ENCODE data around the gene METTL22.
A peak's percentile ranks its signal among the peaks of the same experiment; 100 is the strongest.

Gene METTL22

DNA sequence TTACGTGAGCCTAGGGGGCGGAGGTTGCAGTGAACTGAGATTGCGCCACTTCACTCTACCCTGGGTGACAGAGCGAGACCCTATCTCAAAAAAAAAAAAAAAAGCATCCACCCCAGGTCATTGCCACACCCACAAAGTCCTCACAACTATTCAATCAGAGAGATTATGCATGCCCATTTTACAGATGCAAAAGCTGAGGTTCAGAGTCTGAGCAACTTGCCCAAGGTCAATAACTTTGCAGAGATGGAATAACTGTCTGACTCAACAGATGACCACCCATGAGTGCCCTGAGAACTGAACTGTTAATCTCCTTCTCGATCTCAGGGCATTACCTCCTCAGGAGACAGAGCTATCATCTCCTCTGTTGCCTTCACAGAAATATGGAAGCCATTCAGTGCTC, 25.7 kb upstream of the METTL22 start:
- no peak for DNase-seq

GRCh38 chr16:8596581-8596980, 24.9 kb upstream of the METTL22 start:
- no peak for DNase-seq

GRCh38 chr16:8600144-8600775, 21.2 kb upstream of the METTL22 start:
- no peak for DNase-seq

DNA sequence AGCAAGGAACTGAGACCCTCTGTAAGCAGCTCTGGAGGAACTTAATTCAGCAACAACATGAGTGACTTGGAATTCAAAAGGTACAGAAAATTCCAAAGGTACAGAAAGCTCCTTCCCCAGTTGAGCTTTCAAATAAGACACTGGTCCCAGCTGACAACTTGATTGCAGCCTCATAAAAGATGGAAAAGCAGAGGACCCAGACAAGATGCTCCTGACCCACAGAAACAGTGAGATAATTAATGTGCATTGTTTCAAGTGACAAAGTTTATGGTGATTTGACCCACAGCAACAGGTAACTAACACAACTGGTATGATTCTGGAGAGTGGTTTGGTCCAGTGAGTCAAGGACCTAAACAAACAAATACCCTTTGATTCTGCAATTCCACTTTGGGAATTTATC, 15.9 kb upstream of the METTL22 start:
- DNase-seq = no peak

DNA sequence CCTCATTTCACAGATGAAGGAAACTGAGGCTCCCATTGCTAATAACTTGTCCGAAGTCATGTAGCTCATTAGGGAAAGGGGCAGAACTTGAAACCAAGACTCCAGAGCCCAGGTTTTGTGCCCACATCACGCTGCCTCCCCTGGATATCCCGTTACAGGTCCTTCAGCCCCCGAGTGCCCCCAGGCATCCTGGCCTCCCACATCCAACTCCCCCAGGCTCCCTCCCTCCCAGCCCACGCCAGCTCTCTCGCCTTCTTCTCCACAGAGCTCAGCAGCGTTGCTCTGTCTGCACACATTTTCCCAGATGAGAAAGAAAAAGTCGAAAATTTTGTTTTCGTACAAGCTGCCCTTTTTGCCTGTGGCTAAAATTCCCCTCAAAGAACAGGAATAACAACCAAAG, 14.3 kb upstream of the METTL22 start:
- no peak for DNase-seq

DNA sequence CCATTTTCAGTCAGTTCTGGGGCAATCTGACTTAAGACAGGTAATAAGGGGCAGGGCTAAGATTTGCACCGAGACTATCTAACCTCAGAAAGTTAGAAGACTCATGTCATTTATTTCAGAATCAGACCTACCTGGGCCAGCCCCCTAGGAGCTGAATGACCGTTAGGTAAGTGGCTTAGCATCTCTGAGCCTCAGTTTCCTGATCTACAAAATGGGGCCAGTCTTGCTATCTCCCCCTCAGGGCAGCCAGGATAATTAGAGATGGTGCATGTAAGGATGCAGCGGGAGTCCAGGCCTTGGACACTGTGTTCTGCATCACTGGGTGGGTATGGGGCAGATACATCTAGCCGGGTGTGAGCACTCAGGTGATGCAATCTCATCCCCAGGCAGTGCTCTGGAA, 10.4 kb upstream of the METTL22 start:
- DNase-seq = no peak

DNA sequence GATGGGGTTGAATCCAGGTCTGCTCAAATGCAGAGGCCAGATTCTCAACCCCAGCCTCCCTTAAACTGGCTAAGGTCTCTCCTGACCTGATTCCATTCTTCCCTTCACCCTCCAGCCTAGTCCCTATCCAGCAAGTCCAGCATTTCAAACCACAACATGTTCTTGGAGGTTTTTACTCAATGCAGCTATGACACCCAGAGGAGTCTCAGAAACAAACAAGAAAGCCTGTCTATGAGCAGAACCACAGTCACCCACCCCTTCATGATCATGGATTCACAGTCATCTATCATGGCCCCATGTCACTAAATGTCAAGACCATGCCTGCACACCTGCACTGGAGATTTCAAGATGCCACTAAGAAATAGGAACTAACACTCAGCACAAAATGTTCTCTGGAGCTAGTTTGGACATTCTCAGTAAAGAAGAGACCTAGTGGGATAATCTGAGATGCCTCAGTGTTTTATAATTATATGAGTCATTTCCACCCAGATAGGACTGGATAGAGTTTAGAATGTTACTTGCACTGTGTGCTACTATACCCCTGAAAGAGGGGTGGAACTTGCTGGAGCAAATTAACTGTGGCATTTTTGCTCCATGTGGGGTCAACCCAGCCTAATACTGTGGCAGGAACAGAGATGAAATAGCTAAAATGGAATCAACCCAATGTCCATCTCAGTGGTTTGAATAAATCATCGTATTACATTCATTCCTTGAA, 9.5 kb upstream of the METTL22 start:
- DNase-seq = peak; percentile 55

DNA sequence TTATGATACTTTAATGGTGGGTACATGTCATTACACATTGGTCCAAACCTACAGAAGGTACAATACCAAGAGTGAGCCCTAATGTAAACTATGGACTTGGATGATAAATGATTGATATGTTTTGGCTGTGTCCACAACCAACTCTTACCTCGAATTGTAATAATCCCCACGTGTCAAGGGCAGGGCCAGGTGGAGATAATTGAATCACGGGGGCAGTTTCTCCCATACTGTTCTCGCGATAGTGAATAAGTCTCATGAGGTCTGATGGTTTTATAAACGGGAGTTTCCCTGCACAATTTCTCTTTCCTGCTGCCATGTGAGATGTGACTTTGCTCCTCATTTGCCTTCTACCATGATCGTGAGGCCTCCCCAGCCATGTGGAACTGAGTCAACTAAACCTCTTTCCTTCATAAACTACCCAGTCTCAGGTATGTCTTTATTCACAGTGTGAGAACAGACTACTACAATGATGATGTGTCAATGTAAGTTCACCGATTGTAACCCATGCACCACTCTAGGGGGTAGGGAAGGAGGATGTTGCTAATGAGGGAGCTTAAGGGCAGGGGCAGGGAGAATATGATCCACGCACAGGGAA, 7.0 kb upstream of the METTL22 start:
- DNase-seq = no peak

GRCh38 chr16:8619671-8620370, 1.7 kb upstream of the METTL22 start:
- no peak for DNase-seq

DNA sequence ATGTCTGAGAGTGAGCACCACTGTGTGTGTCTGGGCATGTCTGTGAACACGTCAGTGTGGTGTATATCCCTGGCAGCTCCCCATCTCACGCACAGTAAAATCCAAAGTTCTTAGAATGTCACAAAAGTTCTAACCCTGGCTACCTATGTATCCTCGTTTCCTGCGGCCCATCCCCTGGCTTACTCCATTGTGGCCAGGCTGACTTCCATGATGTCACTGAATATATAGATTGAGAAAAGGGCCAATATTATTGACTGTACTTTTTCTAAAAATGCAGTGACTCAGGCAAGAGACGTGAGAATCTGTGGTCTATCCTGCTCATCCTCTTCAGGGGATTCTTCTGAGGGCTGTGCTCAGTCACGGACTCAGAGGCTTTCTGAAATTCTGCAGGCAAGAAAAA, 963 bp upstream of the METTL22 start:
- peak; percentile 20 for DNase-seq

DNA sequence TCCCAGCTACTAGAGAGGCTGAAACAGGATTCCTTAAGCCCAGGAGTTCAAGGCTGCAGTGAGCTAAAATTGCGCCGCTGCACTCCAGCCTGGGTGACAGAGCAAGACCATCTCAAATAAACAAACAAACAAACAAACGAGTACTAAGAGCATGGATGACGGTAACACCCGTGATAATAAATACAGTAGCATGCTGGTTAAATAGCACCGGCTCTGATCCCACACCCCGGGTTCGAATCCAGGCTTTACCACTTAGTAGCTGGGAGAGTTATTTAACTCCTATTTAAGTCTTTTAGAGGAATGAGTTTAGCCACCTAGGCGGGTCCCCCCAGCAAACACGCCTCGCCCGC, 301 bp upstream of the METTL22 start:
- no peak for DNase-seq

- no peak for DNase-seq
Measured at GRCh38 chr16:8622315-8622656, 788 bp downstream of the METTL22 start.

DNA sequence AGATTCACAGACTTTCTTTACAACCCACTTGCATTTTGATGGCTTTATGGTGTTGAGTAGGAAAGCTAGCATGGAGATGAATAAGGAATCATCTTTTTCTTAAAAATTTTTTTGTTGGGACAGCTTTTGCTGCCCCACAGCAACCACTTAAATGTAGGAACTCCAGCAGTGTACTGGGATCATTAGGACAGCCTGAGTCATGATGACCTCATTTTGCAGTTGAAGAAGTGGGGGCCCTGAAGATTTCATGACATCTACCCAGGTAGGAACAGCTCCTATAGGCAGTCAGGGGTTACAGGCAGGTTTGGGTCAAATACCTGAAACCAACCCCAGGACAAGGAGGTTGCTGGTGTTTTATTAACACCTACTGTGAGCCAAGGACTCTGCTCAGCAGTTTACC, 2.1 kb downstream of the METTL22 start:
- DNase-seq = peak; percentile 8

DNA sequence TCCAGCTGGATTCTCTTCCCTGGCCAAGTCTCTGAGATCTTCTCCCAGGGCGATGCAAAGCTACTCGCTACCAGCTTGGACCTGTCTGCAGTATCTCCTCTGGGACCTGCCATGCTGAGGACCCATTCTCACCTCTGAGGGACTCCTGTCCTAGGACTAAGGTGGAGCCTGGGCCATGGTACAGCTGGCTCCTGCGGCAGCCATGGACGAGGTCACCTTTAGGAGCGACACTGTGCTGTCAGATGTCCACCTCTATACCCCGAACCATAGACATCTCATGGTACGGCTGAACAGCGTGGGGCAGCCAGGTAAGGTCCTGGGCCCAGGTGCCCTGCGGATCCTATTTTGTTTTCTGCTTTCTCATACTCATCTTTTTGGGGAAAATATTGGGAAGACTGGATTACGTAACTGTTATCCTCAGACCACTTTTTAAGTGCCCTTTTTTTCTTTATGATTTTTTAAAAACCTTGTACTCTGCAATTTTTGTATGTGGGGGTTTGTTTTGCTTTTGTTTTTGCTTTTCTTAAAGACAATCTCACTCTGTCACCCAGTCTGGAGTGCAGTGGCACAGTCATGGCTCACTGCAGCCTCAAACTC, 4.1 kb downstream of the METTL22 start:
- no peak for DNase-seq

DNA sequence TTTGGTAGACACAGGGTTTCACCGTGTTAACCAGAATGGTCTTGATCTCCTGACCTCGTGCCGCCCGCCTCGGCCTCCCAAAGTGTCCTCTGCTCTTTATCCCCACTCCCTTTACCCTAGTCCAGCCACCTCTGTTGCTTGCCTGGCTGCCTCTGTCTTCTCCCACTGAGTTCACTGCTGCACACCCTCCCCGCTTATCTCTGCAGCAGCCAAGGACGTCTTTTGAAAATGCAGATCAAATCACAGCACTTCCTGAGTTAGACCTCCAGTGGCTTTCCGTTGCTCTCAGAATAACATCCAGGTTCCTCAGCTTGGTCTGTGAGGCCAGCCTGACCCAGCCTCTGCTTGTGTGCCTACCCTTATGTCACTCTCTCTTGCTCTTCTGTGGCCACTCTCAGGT, 5.4 kb downstream of the METTL22 start:
- no peak for DNase-seq

GRCh38 chr16:8627456-8627855, 6.0 kb downstream of the METTL22 start:
- DNase-seq = no peak

GRCh38 chr16:8628981-8629725, 7.7 kb downstream of the METTL22 start:
- no peak for DNase-seq

DNA sequence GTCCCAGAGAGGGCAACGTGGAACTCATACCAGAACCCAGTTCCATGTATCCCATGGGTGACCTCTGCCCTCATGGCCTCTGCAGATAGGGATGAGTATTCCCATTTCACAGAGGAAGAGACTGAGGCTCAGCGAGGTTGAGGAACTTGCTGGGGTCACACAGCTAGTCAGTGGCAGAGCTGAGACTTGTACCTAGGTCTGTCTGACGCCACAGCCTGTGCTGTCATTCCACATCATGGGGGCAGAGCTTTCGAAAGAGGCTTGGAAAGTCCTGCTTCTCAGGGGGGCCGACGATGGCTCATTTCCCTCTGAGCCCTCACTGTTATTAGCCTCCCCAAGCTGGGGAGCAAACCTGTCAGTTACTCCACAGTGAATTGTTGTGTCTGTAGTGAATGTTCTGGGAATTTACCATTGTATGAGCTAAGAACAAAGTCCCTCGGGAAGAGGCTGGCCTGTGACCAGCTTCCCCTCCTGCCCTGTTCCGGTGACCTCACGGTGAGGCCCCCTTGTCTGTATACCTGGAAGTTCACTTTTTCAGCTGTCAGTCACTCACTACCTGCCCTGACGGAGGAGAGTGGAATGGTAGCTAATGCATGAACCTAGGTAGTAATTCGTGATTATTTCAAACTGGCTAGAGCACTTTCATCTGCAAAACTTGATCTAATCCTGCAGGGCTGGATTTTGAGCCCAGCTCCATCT, 8.9 kb downstream of the METTL22 start:
- no peak for DNase-seq

- no peak for DNase-seq
Measured at GRCh38 chr16:8631373-8631772, 9.9 kb downstream of the METTL22 start.

GRCh38 chr16:8631818-8632465, 10.4 kb downstream of the METTL22 start:
- DNase-seq = no peak

GRCh38 chr16:8632675-8633182, 11.2 kb downstream of the METTL22 start:
- DNase-seq = no peak

Data from fibroblast of upper back skin (primary cell).